ENCODE results near the gene TIPRL.
A peak's percentile ranks its signal among the peaks of the same experiment; 100 is the strongest.

TIPRL gene

DNA sequence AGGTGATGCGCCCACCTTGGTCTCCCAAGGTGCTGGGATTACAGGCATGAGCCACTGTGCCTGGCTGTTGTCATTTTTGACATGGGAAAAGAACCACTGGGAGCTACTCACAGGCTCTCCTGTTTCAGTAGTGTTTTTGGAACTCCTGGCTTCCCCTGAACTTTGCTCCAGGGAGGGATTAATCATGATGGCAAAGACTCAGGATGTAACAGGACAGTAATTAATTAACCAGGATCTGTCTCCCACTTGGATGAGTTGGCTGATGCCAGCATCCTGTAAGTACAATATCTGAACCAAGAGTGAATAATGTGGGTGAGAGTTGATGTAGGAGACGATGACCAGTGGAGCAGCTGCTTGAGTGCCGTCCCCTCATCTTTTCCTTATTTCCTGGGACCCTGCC, 51.9 kb downstream of the TIPRL start:
- H3K4me3 ChIP-seq (replicated peaks in 1 of 2; ENCODE audit: low read depth in 2 of 2, low read length in 2 of 2): no peak overlapping the region
- no peak for DNase-seq (ENCODE audit: low read depth in 2 of 2)
- TF ChIP-seq, protein P1, sequence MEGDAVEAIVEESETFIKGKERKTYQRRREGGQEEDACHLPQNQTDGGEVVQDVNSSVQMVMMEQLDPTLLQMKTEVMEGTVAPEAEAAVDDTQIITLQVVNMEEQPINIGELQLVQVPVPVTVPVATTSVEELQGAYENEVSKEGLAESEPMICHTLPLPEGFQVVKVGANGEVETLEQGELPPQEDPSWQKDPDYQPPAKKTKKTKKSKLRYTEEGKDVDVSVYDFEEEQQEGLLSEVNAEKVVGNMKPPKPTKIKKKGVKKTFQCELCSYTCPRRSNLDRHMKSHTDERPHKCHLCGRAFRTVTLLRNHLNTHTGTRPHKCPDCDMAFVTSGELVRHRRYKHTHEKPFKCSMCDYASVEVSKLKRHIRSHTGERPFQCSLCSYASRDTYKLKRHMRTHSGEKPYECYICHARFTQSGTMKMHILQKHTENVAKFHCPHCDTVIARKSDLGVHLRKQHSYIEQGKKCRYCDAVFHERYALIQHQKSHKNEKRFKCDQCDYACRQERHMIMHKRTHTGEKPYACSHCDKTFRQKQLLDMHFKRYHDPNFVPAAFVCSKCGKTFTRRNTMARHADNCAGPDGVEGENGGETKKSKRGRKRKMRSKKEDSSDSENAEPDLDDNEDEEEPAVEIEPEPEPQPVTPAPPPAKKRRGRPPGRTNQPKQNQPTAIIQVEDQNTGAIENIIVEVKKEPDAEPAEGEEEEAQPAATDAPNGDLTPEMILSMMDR (IDR thresholded peaks at IDR 0.05; ENCODE audit: low read depth, low read length): no peak

DNA sequence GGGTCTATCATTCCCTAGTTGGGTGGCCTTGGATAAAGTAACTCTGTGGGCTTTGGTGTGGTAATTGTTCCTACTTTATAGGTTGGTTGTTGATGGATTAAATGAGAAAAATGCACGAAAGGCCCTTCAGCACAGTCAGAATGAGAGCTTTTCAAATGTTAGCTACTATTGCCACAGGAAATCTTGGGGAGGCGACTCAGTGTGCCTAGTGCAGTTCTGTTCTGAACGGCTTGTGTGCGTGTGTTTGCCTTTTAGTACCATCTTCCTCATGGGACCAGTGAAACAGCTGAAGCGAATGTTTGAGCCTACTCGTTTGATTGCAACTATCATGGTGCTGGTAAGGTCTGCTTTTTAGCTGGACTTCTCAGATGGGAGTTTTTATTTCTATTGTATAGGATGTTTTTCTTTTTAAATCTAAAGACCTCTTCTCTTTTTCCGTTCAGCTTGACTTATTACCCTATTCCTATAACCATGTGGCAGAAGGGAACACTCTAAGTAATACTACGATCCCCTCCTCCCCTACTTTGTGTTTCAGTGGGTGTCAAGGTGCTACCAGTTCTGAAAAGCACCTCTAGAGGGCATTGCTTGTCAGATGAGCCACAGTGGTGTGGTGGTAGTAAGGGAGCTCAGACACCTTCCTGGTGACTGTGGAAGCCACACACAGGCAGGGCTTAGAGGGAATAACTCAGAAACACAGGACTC, 56.2 kb downstream of the TIPRL start:
- TF ChIP-seq, protein P1 (IDR thresholded peaks at IDR 0.05; ENCODE audit: low read depth, low read length): peak; percentile 79
- DNase-seq (ENCODE audit: low read depth in 2 of 2): peak; percentile 59 to 61
- no peak overlapping the region for H3K4me3 ChIP-seq (replicated peaks in 1 of 2; ENCODE audit: low read depth in 2 of 2, low read length in 2 of 2)

DNA sequence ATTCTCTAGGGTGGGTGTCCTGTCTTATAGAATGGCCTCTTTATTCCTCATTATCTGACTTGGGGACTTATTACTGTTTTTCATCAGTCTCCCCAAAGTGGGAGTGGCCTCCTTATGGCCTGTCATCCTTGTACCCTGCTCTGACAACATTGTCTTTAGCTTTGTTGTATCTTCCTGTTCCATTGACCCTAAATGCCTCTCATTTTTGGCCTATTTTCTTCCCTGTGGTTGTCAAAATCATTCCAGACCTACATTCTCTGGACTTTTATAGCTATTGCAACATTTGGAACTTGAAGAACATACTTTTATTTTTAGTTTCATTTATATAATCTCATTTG, 56.8 kb downstream of the TIPRL start:
- H3K4me3 ChIP-seq (replicated peaks in 1 of 2; ENCODE audit: low read depth in 2 of 2, low read length in 2 of 2): no peak overlapping the region
- DNase-seq (ENCODE audit: low read depth in 2 of 2): peak in 1 of 2 donors; percentile 58
- TF ChIP-seq, protein P1 (IDR thresholded peaks at IDR 0.05; ENCODE audit: low read depth, low read length): no peak

DNA sequence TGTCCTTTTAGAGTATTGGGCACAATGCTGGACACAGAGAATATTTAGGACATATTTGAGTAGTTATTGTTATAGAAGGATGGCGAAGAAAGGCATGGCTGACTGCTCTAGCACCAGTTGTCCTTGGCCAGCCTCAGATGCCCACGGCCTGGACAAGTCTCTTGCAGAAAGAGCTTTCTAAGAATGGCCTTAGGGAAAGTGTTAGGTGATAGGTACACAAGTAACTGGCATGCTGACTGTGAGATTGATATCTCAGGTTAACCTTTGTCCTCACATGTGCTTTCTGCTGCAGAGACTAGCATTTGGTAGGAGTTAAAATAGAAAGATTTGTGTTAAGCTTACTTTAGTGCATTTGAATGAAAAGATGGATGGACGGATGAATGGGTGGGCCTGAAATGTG, 57.2 kb downstream of the TIPRL start:
- no peak overlapping the region for H3K4me3 ChIP-seq (replicated peaks in 1 of 2; ENCODE audit: low read depth in 2 of 2, low read length in 2 of 2)
- DNase-seq (ENCODE audit: low read depth in 2 of 2): no peak
- TF ChIP-seq, protein P1 (IDR thresholded peaks at IDR 0.05; ENCODE audit: low read depth, low read length): no peak

DNA sequence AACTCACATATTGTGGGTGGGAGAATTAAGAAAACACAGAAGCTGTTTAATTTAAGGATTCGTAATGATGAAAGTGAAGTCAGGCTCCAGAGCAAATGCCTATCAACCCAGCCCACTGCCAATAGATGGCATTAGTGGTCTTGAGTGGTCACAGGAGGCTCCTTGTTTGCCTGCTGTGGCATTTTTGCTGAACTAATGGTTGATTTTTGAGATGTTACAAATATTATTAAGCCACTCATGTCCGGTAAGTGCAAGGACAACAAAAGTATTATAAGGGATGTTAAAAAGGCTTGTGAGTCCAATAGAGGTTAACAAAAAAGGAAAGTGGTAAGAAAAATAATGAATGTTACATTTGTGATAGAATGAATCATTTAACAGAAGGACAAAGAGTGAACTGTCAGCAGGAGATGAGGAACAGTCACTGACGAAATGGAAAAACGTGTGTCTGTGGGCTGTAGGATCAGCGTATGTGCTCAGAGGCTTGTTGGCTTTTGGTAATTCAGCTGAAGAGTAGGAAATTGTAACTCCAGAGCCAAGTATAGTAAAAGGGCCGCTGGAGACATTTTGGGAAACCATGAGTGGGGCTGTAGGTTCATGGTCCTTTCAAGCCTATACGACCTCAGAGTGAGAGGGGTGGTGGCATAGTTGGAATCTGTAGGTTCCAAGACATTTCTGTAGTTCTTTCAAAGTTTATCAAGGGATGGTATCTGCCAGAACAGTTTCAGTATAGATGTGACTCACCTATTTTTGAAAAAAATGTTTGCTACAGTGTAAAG, 58.3 kb downstream of the TIPRL start:
- no peak overlapping the region for H3K4me3 ChIP-seq (replicated peaks in 1 of 2; ENCODE audit: low read depth in 2 of 2, low read length in 2 of 2)
- TF ChIP-seq, protein P1 (IDR thresholded peaks at IDR 0.05; ENCODE audit: low read depth, low read length): no peak
- peak in 1 of 2 donors; percentile 32 for DNase-seq (ENCODE audit: low read depth in 2 of 2)

DNA sequence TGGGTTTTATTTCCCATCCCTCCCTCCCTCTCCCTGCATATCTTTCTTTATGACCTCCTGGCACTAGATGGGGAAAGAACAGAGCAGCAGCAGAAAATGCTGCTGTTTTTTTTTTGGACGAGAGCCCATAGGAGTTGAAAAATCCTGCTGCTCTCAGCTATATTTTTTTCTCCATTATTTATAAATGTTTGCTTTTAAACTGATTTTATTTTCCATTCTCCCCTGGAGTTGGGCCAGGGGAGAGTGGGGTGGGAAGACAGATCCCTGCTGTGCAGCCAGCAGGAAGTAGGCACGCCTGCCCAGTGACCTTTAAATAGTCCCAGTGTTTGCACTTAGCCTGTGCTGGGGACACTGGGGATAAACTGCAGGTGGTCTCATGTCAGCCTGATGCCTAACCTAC, 64.4 kb downstream of the TIPRL start:
- TF ChIP-seq, protein P1 (IDR thresholded peaks at IDR 0.05; ENCODE audit: low read depth, low read length): no peak
- no peak overlapping the region for H3K4me3 ChIP-seq (replicated peaks in 1 of 2; ENCODE audit: low read depth in 2 of 2, low read length in 2 of 2)
- peak in 1 of 2 donors; percentile 51 for DNase-seq (ENCODE audit: low read depth in 2 of 2)
